Lower leg skin (tissue), 4 donors: ENCODE measurements around the gene ARHGAP10. TPM values are rescaled to one million over a fixed set of nuclear protein-coding genes. Genes with fewer than 3 reads are reported as not detected.
"Not testable (repeated sequence)": the region's sequence is repeated elsewhere in the genome, so short reads cannot be mapped to it uniquely, and the experiment has no call there.

Experiments
- DNase-seq, 2 donors: peaks; one replicate each; pipeline ENCODE4 v3.0.0-alpha.2; 2019; ENCODE audit warnings: low spot score in 2 of 2
- H3K4me3 ChIP-seq: fragments of 200-600 bp; sonication (generic); 2 replicates; pipeline ENCODE4 v1.5.1; 2017; ENCODE audit warnings: mild to moderate bottlenecking, low read depth; ENCODE audit not compliant: poor library complexity, severe bottlenecking
- CTCF ChIP-seq, 3 donors: fragments of 450-650 bp; IDR thresholded peaks; one replicate each; pipeline ENCODE4 v1.5.1; 2016; ENCODE audit warnings: antibody characterized with exemption in 3 of 3, mild to moderate bottlenecking in 3 of 3, moderate library complexity in 2 of 3
- POLR2A ChIP-seq, 2 donors: fragments of 450-650 bp; IDR thresholded peaks; one replicate each; pipeline ENCODE4 v1.6.1; 2016 to 2017; ENCODE audit warnings: antibody characterized with exemption in 2 of 2, mild to moderate bottlenecking in 1 of 2, moderate library complexity in 1 of 2
- WGBS, 2 donors: methylation state at CpG; one replicate each; pipeline ENCODE4 v1.1.5; 2018; 5-methylcytosine and 5-hydroxymethylcytosine counted together
- intact Hi-C: fragments of 100-400 bp; cut with DNase I; formaldehyde crosslinking; loops from one replicate; pipeline ENCODE4 v1.15.0; 2023; ENCODE audit warnings: low total_unique reads
- total RNA-seq, 4 donors: library from RNA; depleted of rRNA; stranded (reverse); fragments of >200 nt; gene quantifications; one replicate each; pipeline ENCODE4 v1.1.0, GENCODE V29; 2016

Gene ARHGAP10
- total RNA-seq, 4 donors from 2014 or later, result 30.6 to 45.8 (median 37.9) TPM

GRCh38 chr4:147901916-147902315 lies 170.0 kb downstream of the ARHGAP10 start:
- WGBS, 2 donors, result 91 to 97% methylated on average over 2 of the region's 2 CpGs
- no peak for TF ChIP-seq CTCF (IDR thresholded peaks at IDR 0.05)
- no peak for TF ChIP-seq POLR2A (IDR thresholded peaks at IDR 0.05)
- intact Hi-C loops, result loop anchor here (2.0 kb wide), 1 partner anchor 75 kb away; no protein-coding TSS in a partner anchor
- no peak overlapping the region for H3K4me3 ChIP-seq
- DNase-seq, result no peak

DNA sequence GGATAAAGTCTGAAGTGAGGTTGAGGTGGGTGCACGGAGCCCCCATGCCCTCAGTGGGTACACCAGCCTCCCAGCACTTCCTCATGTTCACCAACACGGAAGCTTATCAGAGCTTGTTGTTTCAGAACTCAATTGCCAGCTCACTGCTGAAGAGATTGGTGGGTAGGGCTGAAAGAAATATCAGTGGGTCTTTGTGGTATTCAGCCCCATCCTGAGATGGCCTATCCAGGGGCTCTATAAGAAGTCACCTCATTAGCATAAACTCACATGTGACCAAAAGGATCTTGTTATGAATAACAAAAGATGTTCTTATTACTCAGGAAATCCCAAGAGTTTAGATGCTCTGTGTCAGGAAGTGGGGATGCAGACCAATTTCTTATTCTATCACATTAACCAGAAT lies 177.3 kb downstream of the ARHGAP10 start:
- DNase-seq, result no peak
- intact Hi-C loops, result no loop called here
- TF ChIP-seq POLR2A (IDR thresholded peaks at IDR 0.05) (no peak), CTCF (IDR thresholded peaks at IDR 0.05) (no peak)
- H3K4me3 ChIP-seq, result no peak overlapping the region
- WGBS, 2 donors, result 50 to 64% methylated on average over 2 of the region's 2 CpGs

DNA sequence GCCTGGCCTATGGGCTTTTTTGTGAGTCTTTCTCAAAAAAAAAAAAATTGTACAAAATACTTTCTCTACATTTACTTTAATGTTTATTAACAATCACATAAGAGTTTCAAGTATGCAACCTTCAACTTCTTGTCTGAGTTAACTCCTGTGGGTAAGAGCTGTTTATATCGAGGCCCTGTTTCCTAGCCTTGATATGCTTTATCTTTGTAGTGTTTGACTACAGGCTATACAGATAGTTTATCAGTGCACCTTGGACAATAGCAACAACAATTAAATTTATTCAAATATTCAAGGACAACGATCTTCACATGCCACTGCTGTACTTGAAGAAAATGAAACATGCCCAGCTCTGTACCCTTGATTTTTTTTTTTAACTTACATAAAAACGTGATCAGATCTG lies 178.4 kb downstream of the ARHGAP10 start:
- no peak for DNase-seq
- TF ChIP-seq POLR2A (IDR thresholded peaks at IDR 0.05) (no peak), CTCF (IDR thresholded peaks at IDR 0.05) (no peak)
- no peak overlapping the region for H3K4me3 ChIP-seq
- WGBS, 2 donors, result 77 to 82% methylated on average over 3 of the region's 3 CpGs
- intact Hi-C loops, result no loop called here

GRCh38 chr4:147912106-147912505 lies 180.2 kb downstream of the ARHGAP10 start:
- DNase-seq, H3K4me3 ChIP-seq, intact Hi-C loops: not testable (repeated sequence)
- 98% methylated on average over 2 of the region's 2 CpGs for WGBS, 2 donors

DNA sequence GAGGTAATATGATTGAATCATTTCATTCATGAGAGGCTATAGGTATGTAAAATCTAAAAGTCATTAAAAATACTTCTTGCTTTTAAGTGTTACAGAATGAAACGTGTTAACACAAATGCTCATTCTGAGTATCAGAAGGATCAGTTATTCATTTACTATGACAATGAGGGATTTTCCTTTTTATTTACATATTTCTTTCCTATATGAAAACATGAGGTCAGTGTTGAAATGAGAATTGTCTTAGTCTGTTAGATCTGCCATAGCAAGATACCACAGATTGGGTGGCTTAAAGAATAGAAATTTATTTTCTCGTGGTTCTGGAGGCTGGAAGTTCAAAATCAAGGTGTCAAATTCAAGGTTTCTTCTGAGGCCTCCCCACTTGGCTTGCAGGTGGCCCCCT lies 181.2 kb downstream of the ARHGAP10 start:
- no peak for TF ChIP-seq CTCF (IDR thresholded peaks at IDR 0.05)
- no peak for TF ChIP-seq POLR2A (IDR thresholded peaks at IDR 0.05)
- no peak for DNase-seq
- no peak overlapping the region for H3K4me3 ChIP-seq
- 93 to 96% methylated on average over 2 of the region's 2 CpGs for WGBS, 2 donors
- intact Hi-C loops, result no loop called here

GRCh38 chr4:147916351-147916750 lies 184.5 kb downstream of the ARHGAP10 start:
- DNase-seq, result no peak
- no peak overlapping the region for H3K4me3 ChIP-seq
- TF ChIP-seq POLR2A (IDR thresholded peaks at IDR 0.05), result no peak
- no peak for TF ChIP-seq CTCF (IDR thresholded peaks at IDR 0.05)
- WGBS, 2 donors, result 60 to 61% methylated on average over 4 of the region's 4 CpGs
- intact Hi-C loops, result no loop called here
